B cell (primary cell): ENCODE measurements around the gene CHRNG. TPM values are rescaled to one million over a fixed set of nuclear protein-coding genes. Genes with fewer than 3 reads are reported as not detected.

Experiments
- ATAC-seq: fragments of 200-7000 bp; cut with Tn5 transposase; one replicate; pipeline ENCODE4 v1.10.0; 2021; ENCODE audit warnings: low read depth, mild to moderate bottlenecking, moderate number of reproducible peaks, moderate library complexity
- CTCF ChIA-PET: fragments of 350-600 bp; sonication (Branson Sonifier 250); formaldehyde crosslinking; loops from one replicate; lab custom pipeline; 2021; ENCODE audit warnings: antibody characterized with exemption, inconsistent platforms; lab: Charles Lee
- POLR2A ChIA-PET: fragments of 350-600 bp; sonication (Branson Sonifier 250); formaldehyde crosslinking; loops from one replicate; lab custom pipeline; 2021; ENCODE audit warnings: antibody characterized with exemption; lab: Charles Lee
- DNase-seq: peaks from one replicate; pipeline ENCODE4 v3.0.0; 2013
- H2AFZ ChIP-seq: 2 replicates; pipeline ENCODE4 v1.6.1; 2012; ENCODE audit warnings: mild to moderate bottlenecking, low read depth, low read length; ENCODE audit not compliant: insufficient read depth, poor library complexity, severe bottlenecking
- H3K27ac ChIP-seq, 2 donors: 1 replicate in 1 of 2; 2 replicates in 1 of 2; pipeline ENCODE4 v1.5.1; 2012 to 2013; ENCODE audit warnings: low read length in 2 of 2, mild to moderate bottlenecking in 2 of 2, moderate library complexity in 1 of 2
- H3K27me3 ChIP-seq, 4 experiments: fragments of 200-600 bp in 1 of 4; sonication (generic) in 1 of 4; replicated peaks in 1 of 4; 1 replicate in 2 of 4; 2 replicates in 2 of 4; pipeline versions ENCODE4 v1.6.1 to v1.7.0; 2013 to 2016; ENCODE audit warnings: low read length in 3 of 4, mild to moderate bottlenecking in 2 of 4, mixed read lengths in 1 of 4, moderate library complexity in 1 of 4; ENCODE audit not compliant: insufficient read depth in 4 of 4, control insufficient read depth in 3 of 4; ENCODE audit errors: control extremely low read depth in 1 of 4
- H3K36me3 ChIP-seq, 2 experiments: replicated peaks in 1 of 2; 1 replicate in 1 of 2; 2 replicates in 1 of 2; pipeline versions ENCODE4 v1.6.1 to v1.7.1; 2013; ENCODE audit warnings: low read length in 1 of 2; ENCODE audit not compliant: insufficient read depth in 2 of 2, control insufficient read depth in 1 of 2; ENCODE audit errors: control extremely low read depth in 1 of 2, extremely low read depth in 1 of 2
- H3K4me1 ChIP-seq, 2 donors: fragments of 200-600 bp in 1 of 2; sonication (generic) in 1 of 2; 1 replicate in 1 of 2; 2 replicates in 1 of 2; pipeline versions ENCODE4 v1.5.1 to v1.6.1; 2013 to 2017; ENCODE audit warnings: low read length in 2 of 2; ENCODE audit not compliant: control insufficient read depth in 2 of 2, insufficient read depth in 2 of 2
- H3K4me2 ChIP-seq: replicated peaks from 2 replicates; pipeline ENCODE3; 2012; ENCODE audit warnings: mild to moderate bottlenecking, low read depth, low read length; ENCODE audit not compliant: poor library complexity, severe bottlenecking
- H3K4me3 ChIP-seq, 5 experiments: fragments of 200-600 bp in 1 of 5; sonication (generic) in 1 of 5; 1 replicate in 3 of 5; 2 replicates in 2 of 5; pipeline versions ENCODE4 v1.5.1 to v1.7.0; 2011 to 2016; ENCODE audit warnings: low read length in 4 of 5, mild to moderate bottlenecking in 4 of 5, low read depth in 2 of 5, control low read depth in 1 of 5, moderate library complexity in 1 of 5; ENCODE audit not compliant: insufficient read depth in 1 of 5; ENCODE audit errors: control extremely low read depth in 1 of 5, extremely low read depth in 1 of 5
- H3K79me2 ChIP-seq: fragments of 200-600 bp; sonication (generic); one replicate; pipeline ENCODE4 v1.6.0; 2016; ENCODE audit warnings: low read length; ENCODE audit not compliant: control insufficient read depth, insufficient read depth
- H3K9ac ChIP-seq: fragments of 200-600 bp; sonication (generic); 2 replicates; pipeline ENCODE4 v1.6.1; 2017; ENCODE audit warnings: mild to moderate bottlenecking, low read length, moderate library complexity
- H3K9me3 ChIP-seq, 3 donors: one replicate each; pipeline versions ENCODE4 v1.6.1 to v1.7.1; 2013; ENCODE audit warnings: low read length in 2 of 3; ENCODE audit not compliant: control insufficient read depth in 2 of 3, insufficient read depth in 1 of 3; ENCODE audit errors: control extremely low read depth in 1 of 3
- H4K20me1 ChIP-seq: 2 replicates; pipeline ENCODE4 v1.6.0; 2012; ENCODE audit warnings: mild to moderate bottlenecking, low read length; ENCODE audit not compliant: insufficient read depth, control insufficient read depth, poor library complexity, severe bottlenecking
- H3K27ac Mint-ChIP-seq: one replicate; pipeline ENCODE4 v1.8.0; 2021; ENCODE audit warnings: mixed read lengths
- H3K27me3 Mint-ChIP-seq: one replicate; pipeline ENCODE4 v1.8.0; 2021; ENCODE audit warnings: mixed read lengths
- H3K4me1 Mint-ChIP-seq: one replicate; pipeline ENCODE4 v1.8.0; 2021; ENCODE audit warnings: mixed read lengths
- H3K4me3 Mint-ChIP-seq: one replicate; pipeline ENCODE4 v1.8.0; 2021; ENCODE audit warnings: mixed read lengths
- H3K9me3 Mint-ChIP-seq: one replicate; pipeline ENCODE4 v1.8.0; 2022; ENCODE audit warnings: mixed read lengths; ENCODE audit not compliant: insufficient read depth
- CTCF ChIP-seq: fragments of 200-600 bp; IDR thresholded peaks from one replicate; pipeline ENCODE4 v1.8.0; 2022; ENCODE audit warnings: antibody characterized with exemption, mild to moderate bottlenecking
- EZH2 ChIP-seq: IDR thresholded peaks from 2 replicates; pipeline ENCODE4 v1.6.1; 2012; ENCODE audit warnings: borderline replicate concordance, low read depth, mild to moderate bottlenecking, moderate library complexity, low read length; ENCODE audit not compliant: insufficient read depth, poor library complexity, severe bottlenecking
- WGBS: methylation state at CpG from one replicate; pipeline ENCODE4 v1.1.5; 2013; ENCODE audit warnings: missing lambda C conversion rate; ENCODE audit not compliant: insufficient coverage; 5-methylcytosine and 5-hydroxymethylcytosine counted together
- intact Hi-C: fragments of 100-400 bp; cut with micrococcal nuclease; formaldehyde crosslinking; loops from one replicate; pipeline ENCODE4 v1.10.0; 2022
- polyA plus RNA-seq: library from polyadenylated mRNA; depleted of rRNA; stranded (reverse); fragments of >200 nt; gene quantifications from 2 replicates; pipeline ENCODE4 v1.2.3, GENCODE V29; 2012
- total RNA-seq, 2 donors: library from RNA; stranded (reverse); fragments of 120-200 nt in 1 of 2; gene quantifications; 1 replicate in 1 of 2; 2 replicates in 1 of 2; pipeline versions ENCODE4 v1.2.3 to v1.2.4, GENCODE V29; 2013 to 2022

Gene CHRNG
- total and polyA plus RNA-seq, 2 donors (not counting 1 experiment from before 2014, with no cell fraction given), result not detected

- H3K4me3 Mint-ChIP-seq, result no peak overlapping the region
- H3K9me3 Mint-ChIP-seq, result no peaks in the 10 kb centered on the region
- no peak for TF ChIP-seq EZH2
- no peak for TF ChIP-seq CTCF
- H2AFZ ChIP-seq, result no peak overlapping the region
- H3K9me3 ChIP-seq, result no peaks in the 10 kb centered on the region
- peaks cover 6% of the 10 kb centered on the region for H3K4me1 Mint-ChIP-seq
- H3K4me3 ChIP-seq, result no peak overlapping the region
- no peak overlapping the region for H3K27ac Mint-ChIP-seq
- DNase-seq (no peak), ATAC-seq (no peak)
- peaks cover 28% of the 10 kb centered on the region for H3K27me3 Mint-ChIP-seq
- H3K4me1 ChIP-seq, result peaks cover 0 to under 1% of the 10 kb centered on the region in 2 donors
- 82% methylated on average over 5 of the region's 8 CpGs for WGBS
- no peak overlapping the region for H3K9ac ChIP-seq
- H4K20me1 ChIP-seq, result no peaks in the 10 kb centered on the region
- no peak overlapping the region for H3K27ac ChIP-seq
- ChIA-PET POLR2A (no interaction called here), CTCF (no interaction called here)
- no peaks in the 10 kb centered on the region for H3K79me2 ChIP-seq
- peaks cover 0 to 14% (median 0%) of the 10 kb centered on the region in 4 experiments for H3K27me3 ChIP-seq
- no peak overlapping the region for H3K4me2 ChIP-seq
- no peaks in the 10 kb centered on the region for H3K36me3 ChIP-seq
- intact Hi-C loops, result no loop called here
These were observed 47.1 kb upstream of the CHRNG start for GRCh38 chr2:232492236-232492848.

- TF ChIP-seq CTCF (no peak), EZH2 (no peak)
These were observed 46.4 kb upstream of the CHRNG start for GRCh38 chr2:232492963-232493700.

More at GRCh38 chr2:232492963-232493700, 46.4 kb upstream of the CHRNG start:
- Histone ChIP-seq H3K4me2 (no peak overlapping the region), H3K9ac (no peak overlapping the region), H3K36me3 (no peaks in the 10 kb centered on the region), H3K4me1 (no peaks in the 10 kb centered on the region), H3K9me3 (no peaks in the 10 kb centered on the region), H3K27me3 (peaks cover 0 to 14% (median 0%) of the 10 kb centered on the region in 4 experiments), H2AFZ (no peak overlapping the region), H3K27ac (no peak overlapping the region), H3K79me2 (no peaks in the 10 kb centered on the region), H4K20me1 (no peaks in the 10 kb centered on the region), H3K4me3 (no peak overlapping the region)
- ATAC-seq, result no peak
- no peak overlapping the region for H3K4me3 Mint-ChIP-seq
- ChIA-PET CTCF (no interaction called here), POLR2A (no interaction called here)
- H3K9me3 Mint-ChIP-seq, result no peaks in the 10 kb centered on the region
- peaks cover 28% of the 10 kb centered on the region for H3K27me3 Mint-ChIP-seq
- intact Hi-C loops, result no loop called here
- no peak overlapping the region for H3K27ac Mint-ChIP-seq
- peaks cover 5% of the 10 kb centered on the region for H3K4me1 Mint-ChIP-seq
- no peak for DNase-seq
- 83% methylated on average over 19 of the region's 24 CpGs for WGBS
